GM18507 (cell line): ENCODE data around the gene GUCA1C.
A peak's percentile ranks its signal among the peaks of the same experiment; 100 is the strongest.

Experiments used
- DNase-seq: peaks from one replicate; pipeline ENCODE4 v3.0.0; 2011; ENCODE audit warnings: low read depth; ENCODE audit not compliant: insufficient read length; ENCODE audit errors: extremely low spot score
- FAIRE-seq: peaks from 2 replicates; lab custom pipeline; 2011; peaks lifted over from hg19 to GRCh38; lab: Jason Lieb, UNC

The GUCA1C gene

DNA sequence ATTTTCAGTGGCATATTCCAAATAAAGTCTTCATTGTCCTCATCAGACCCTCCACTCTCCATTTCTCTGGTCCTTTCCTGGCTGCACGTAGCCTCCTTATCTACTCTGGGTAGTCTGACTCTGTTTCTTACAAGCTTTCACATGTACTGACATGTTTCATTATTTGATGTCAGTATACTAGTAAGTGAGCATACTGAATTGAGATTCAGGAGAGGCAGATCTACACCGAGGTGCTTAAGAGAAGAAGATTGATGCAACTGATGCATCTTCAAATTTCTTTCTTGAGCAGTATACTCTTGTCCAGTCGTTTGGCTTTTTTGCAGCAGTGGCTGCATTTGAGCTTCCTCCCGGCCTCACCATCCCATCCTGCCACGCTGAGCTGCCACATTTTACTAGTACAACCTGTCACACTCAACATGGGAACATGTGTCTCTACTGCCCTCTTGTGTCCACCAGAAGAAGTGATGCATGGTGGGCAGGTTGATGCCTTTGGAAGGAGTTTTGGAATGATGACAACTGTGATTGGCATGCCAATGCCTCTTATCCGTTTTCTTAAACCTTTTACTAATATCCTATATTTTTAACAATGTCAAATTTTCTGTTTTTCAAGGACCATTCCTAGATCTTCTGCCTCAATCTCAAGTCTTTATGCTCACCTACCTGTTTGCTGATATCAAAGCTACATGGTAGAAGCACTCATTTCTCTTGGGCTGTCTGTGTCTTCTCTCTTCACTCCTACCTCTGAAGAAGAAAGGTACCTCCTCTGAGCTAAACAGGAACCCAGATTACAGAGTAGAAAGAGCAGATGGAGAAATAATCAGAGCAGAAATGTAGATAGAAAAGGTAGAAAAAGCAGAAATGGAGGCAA is 38.7 kb downstream of the GUCA1C start:
- peak; percentile 28 for DNase-seq
- FAIRE-seq, result peak; percentile 86

DNA sequence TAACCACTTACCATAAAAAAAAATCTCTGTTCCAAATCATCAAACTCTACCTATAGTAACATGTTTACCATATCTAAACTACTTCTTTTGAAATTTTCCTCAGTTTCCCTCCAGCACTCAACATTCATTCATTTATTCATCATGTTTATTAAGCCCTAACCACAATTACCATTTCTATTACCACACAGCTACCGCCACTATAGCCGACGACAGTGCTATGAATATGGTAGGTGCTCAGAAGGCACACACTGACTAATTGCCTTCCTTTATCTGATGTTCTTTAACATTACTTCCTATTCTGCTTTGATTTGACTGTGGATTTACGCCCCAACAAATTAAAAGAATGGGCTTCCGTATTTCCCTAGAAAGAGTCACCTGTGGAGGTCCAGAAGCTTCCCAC is 43.9 kb downstream of the GUCA1C start:
- no peak for FAIRE-seq
- no peak for DNase-seq

DNA sequence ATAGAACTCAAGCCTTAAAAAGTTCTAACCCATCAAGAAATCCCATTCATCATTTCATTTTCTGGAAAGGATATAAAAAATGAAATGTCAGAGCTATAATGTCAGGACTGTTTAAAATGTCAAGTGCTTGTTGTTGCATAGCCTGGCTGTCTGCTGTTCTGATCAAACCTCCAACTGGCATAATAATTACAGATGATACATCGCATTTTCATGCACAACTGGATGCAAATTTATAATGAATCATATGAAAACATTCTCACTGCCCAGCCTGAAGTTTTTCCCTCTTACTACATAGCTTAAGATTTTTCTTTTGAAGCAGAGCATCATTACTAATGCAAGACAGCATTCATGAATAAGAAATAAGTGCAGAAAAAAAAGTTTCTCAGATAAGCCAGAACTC is 46.5 kb downstream of the GUCA1C start:
- DNase-seq, result no peak

DNA sequence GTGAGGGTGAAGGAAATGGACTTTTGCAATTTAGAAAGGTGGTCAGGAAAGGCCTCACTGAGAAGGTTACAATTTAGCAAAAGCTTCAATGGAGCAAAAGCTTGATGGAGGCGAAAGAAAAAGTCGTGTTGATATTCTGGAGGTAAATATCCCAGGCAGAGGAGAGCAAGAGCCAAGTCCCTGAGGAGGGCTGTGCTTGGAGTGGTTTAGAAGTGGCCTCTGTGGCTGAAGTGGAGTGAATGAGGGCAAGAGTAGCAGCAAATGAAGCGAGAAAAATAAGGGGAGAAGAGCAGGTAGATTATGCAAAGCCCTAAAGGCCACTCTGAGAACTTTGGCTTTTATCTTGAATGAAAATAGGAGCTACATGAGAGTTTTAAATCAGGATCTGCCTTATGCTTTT is 54.1 kb downstream of the GUCA1C start:
- DNase-seq (no peak), FAIRE-seq (no peak)

More for the DNA sequence above, 46.5 kb downstream of the GUCA1C start:
- FAIRE-seq, result no peak

DNA sequence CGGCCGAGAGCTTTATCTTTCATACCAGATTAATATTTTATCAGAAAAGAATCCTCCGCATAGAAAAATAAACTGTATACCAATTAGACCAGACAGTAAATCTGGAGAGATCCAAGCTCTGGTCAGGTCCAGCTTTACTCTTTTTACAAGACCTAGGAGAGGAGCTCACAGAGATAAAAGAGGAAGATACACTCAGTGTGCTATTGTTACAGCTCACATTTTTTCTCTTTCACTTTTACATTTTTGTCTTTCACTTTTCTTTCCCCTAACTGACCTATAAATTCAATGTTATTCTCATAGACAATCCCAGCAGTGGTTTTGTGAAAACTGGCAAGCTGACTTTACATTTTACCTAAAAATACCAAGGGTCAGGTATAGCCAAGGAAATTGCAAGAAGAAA is 55.8 kb downstream of the GUCA1C start:
- DNase-seq (no peak), FAIRE-seq (no peak)

DNA sequence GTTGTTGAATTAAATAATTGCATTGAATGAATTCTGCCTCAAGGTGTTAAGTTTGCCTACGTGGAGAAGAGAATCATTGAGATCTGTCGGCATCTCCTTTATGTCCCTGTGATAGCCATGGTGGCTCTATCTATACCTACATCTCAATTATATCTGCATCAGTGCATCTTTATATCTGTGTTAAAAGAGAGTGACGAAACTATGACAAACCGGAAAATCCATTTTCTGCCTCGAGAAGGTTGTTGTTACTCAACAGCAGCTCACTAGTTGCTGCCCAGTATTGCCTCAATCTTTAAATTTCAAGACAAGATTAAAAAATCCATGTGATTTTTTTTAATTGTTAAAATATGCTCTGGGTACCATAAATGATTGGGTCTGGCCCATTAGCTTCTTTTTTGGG is 58.7 kb downstream of the GUCA1C start:
- FAIRE-seq, result no peak
- no peak for DNase-seq

DNA sequence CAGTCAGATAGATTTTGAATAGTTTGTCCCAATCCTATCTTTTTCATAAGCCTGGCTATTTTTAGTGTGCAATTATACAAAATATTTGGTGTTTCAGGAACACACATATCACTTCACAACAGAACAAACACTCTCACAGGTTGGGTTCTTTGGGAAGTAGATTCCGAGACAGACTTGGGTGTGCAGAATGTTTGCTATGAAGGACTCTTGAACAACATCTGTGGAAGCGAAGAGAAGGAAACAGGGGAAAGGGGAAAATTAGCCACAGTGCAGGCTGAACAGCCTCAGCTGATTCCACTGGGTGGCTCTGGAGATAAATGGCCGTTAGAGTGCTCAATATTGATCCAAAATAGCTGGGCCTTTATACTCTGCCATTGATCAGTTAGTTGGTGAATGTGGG is 61.8 kb downstream of the GUCA1C start:
- no peak for FAIRE-seq
- DNase-seq, result no peak

DNA sequence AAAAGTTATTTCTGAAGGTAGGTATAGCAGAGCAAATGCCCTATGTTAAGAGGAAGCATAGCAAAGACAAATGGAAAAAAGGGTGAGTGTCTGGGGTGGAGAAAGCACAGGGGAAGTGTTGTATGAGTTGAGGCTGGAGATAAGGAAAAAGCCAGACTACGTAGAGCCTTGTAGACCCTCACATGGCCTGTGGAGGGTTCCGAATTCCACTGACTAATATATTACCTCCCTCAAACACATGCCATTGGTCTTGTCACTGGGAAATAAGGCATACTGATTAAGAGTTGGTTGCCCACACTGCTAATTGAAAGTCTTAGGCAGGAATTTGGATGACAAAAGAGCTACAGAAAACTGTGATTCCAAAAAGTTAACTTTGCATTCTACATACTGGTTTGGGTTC is 65.9 kb downstream of the GUCA1C start:
- no peak for FAIRE-seq
- no peak for DNase-seq

DNA sequence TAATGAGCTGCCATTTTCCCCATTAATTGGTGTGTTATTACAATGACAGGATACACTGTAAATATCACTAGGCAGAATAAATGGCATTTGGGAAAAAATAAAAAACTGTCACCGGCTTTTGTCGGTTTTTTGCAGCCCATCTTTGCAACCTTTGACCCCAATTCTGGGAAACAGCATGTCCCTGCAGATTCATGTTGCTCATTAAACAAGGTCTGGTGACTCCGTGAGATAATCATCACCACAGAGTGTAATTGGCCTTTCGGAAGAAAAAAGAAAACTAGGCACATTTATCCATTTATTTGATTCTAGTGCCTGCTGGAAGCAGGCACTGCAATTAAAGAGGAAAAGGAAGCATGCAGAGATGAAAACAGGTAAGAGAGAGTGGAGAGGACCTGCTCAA is 66.6 kb downstream of the GUCA1C start:
- no peak for FAIRE-seq
- DNase-seq, result no peak

DNA sequence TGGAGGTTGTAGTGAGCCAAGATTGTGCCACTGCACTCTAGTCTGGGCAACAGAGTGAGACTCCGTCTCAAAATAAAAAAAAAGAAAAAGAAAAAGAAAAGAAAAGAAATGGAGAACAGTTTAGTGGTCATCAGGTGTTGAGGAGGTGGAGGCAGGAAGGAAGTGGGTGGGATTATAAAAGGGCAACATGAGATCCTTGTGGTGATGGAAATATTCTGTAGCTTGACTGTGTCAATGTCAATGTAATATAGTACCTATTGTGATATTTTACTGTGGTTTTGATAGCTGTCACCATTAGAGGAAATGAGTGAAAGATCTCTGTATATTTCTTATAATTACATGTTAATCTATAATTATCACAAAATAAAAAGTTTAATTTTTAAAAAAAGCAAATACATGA is 70.3 kb downstream of the GUCA1C start:
- FAIRE-seq (no peak), DNase-seq (no peak)

DNA sequence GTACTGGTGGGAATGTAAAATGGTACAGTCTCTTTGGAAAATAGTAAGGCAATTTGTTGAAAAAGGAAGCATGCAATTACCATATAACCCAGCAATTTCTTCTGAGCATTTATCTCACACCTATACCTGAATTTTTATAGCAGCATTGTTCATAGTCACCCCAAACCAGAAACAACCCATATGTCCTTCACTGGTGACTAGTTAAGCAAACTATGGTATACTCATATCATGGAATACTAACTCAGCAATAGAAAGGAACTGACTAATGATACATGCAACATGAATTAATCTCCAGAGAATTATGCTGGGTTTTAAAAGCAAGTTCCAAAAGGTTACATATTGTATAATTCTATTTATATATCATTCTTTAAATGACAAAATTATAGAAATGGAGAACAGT is 70.9 kb downstream of the GUCA1C start:
- FAIRE-seq, result no peak

DNA sequence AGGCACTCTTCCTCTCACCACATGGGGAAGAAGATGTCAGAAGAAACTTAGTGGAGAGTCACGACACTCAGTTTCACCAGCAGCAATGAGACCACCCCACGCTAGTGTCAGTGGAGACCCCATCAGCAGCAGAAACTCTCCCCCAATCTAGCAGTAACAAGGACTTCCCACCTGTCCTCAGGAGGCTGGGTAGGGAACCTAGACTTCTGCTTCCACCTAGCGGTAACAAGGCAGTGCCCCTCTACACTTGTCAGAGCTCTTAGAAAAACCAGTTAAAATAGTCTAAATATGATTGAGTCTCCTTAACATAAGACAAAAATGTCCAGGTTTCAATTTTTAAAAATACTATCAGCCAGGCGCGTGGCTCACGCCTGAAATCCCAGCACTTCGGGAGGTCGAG is 73.8 kb downstream of the GUCA1C start:
- DNase-seq (no peak), FAIRE-seq (no peak)

More for the DNA sequence above, 70.9 kb downstream of the GUCA1C start:
- no peak for DNase-seq

DNA sequence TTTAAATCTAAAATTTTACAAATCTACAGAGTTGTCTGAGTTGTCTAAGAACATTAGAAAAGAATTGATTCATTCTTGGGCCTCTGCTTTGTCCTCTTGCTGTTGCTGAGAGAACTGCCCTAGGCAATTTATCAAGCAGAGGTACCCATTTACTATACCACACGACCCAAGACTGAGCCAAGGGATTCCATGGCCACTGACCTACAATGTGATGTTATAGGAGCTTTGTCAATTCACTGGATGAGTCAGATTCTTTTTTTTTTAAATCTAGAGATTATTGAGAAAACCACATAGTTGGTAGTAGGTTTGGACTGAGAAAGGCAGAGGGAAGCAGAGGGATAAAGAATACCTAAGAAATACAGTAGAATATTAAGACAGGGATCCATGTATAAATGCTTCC is 75.8 kb downstream of the GUCA1C start:
- DNase-seq (no peak), FAIRE-seq (no peak)

DNA sequence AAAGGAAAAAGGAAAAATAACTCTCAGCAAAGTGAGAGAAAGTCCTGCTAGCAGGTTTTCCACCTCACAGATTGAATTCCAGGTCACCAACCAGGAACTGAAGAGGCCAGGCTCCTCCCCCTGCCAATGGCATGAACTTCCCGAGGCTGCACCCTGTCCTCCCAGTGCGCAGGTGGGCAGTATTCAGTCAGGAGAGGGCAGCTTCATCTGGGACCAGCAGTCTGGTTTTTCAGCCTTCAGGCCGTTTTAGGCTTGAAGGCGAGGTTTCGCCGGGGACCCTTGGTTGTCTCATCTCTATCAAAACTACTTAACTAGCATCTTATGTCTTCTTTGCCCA is 89.9 kb downstream of the GUCA1C start:
- no peak for DNase-seq
- FAIRE-seq, result no peak

DNA sequence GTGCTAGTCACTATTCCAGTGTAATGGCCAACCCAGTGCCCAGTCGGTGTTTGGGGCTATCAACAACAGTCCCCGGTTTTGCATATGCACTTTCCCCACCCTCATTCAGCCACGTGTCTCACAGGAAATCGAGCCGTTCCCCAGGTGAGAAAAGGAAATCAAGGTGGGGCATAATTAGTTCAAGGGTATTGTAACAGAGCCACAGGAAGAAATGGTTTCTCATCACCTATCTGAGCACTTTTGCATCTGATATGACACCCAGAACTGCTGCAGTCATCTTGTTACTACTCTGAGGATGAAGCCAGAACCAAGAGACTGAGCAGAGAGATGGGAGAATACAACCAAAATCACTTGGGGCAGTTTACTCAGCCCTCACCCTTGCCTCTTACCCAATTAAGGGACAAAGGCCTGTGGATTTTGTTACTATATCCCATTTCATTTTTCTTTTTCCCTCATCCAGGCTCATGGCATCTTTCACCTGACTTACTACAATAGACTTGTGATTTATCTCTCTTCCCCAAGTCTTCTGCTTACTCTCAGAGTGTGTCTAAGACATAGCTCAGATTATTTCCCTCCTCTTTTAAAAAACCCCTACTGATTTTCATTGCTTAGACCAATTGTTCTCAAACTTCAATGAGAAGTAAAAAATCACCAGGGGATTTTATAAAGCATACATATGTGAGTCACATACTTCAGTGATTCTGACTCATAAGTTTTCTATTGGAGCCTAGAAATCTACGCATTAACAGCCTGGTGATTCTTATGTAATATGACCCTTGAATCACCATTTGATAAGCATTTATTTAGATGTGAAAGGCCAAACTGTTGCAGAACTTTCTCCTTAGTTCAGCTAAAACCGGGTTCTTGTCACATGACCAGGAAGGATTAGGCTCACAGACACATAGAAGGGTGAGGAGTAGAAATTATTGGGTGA is 90.5 kb downstream of the GUCA1C start:
- DNase-seq, result no peak
- no peak for FAIRE-seq

DNA sequence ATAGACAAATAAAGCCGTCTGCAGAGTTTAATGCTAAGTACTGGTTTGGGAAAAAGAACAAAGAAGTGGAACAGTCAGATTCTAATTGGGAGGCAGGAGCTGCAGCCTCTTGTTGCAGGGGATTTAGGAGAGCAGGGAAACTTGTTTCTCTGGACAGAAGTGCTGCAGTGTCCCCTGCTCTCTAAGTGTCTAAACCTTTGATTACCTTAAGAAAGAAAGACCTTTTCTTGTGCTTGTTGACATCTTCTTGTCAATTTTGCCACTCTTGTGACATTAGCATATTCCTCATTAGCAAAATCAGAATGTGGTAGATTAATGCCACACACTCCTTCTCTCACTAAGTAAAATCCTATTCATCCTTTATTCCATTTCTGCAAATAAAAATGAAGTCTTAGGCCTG is 92.3 kb downstream of the GUCA1C start:
- no peak for FAIRE-seq

More for the DNA sequence above, 92.3 kb downstream of the GUCA1C start:
- no peak for DNase-seq
